Neural cell (in vitro differentiated cells): ENCODE data around the gene GOLM1.

Experiments
- EP300 ChIP-seq: fragments of 450-650 bp; conservative IDR thresholded peaks from 2 replicates; pipeline ENCODE4 v1.6.1; 2014; ENCODE audit warnings: antibody characterized with exemption, mild to moderate bottlenecking, moderate library complexity; ENCODE audit not compliant: poor library complexity, severe bottlenecking
- EZH2 ChIP-seq: fragments of 200-600, 300-800 bp; shearing (Covaris generic), sonication (generic); IDR thresholded peaks from 2 replicates; pipeline ENCODE4 v1.6.1; 2014; ENCODE audit warnings: antibody characterized with exemption, low read length, borderline replicate concordance, mild to moderate bottlenecking; ENCODE audit not compliant: insufficient read depth, poor library complexity, severe bottlenecking
- MXI1 ChIP-seq: fragments of 450-650 bp; conservative IDR thresholded peaks from 2 replicates; pipeline ENCODE4 v1.6.1; 2014; ENCODE audit warnings: antibody characterized with exemption, mild to moderate bottlenecking; ENCODE audit not compliant: poor library complexity, severe bottlenecking
- POLR2AphosphoS5 ChIP-seq: IDR thresholded peaks from 2 replicates; pipeline ENCODE4 v1.6.1; 2012
- RAD21 ChIP-seq: fragments of 450-650 bp; conservative IDR thresholded peaks from 2 replicates; pipeline ENCODE4 v1.6.1; 2014; ENCODE audit warnings: antibody characterized with exemption, mild to moderate bottlenecking, moderate library complexity
- SMC3 ChIP-seq: fragments of 450-650 bp; conservative IDR thresholded peaks from 2 replicates; pipeline ENCODE4 v1.6.1; 2014; ENCODE audit warnings: antibody characterized with exemption, mild to moderate bottlenecking, moderate library complexity; ENCODE audit not compliant: poor library complexity
- TAF1 ChIP-seq: IDR thresholded peaks from 2 replicates; pipeline ENCODE4 v1.6.1; 2012; ENCODE audit warnings: low read depth
- TF ChIP-seq, protein P1 (sequence below): fragments of 450-650 bp; IDR thresholded peaks from 2 replicates; pipeline ENCODE4 v1.5.1; 2014; ENCODE audit warnings: antibody characterized with exemption, mild to moderate bottlenecking, moderate library complexity; ENCODE audit not compliant: poor library complexity, severe bottlenecking

DNA sequence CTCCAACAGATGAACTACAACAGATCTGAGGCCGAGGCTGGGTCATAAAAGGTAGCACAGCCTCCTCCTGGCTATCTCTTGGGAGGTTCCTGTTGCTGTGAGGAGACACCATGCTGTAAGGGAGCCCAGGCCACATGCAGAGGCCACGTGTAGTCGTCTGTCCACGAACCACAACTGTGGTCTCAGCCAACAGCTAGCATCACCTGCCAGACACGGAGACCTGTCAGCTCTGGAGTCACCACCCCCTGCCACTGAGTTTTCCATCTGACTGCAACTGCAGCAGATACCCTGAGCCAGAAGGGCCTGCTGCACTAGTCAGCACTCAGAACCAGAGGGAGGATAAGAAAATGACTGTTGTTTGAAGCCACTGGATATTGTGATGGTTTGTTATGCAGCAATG lies 12.7 kb upstream of the GOLM1 start:
- no peak for TF ChIP-seq EP300
- TF ChIP-seq, protein P1, sequence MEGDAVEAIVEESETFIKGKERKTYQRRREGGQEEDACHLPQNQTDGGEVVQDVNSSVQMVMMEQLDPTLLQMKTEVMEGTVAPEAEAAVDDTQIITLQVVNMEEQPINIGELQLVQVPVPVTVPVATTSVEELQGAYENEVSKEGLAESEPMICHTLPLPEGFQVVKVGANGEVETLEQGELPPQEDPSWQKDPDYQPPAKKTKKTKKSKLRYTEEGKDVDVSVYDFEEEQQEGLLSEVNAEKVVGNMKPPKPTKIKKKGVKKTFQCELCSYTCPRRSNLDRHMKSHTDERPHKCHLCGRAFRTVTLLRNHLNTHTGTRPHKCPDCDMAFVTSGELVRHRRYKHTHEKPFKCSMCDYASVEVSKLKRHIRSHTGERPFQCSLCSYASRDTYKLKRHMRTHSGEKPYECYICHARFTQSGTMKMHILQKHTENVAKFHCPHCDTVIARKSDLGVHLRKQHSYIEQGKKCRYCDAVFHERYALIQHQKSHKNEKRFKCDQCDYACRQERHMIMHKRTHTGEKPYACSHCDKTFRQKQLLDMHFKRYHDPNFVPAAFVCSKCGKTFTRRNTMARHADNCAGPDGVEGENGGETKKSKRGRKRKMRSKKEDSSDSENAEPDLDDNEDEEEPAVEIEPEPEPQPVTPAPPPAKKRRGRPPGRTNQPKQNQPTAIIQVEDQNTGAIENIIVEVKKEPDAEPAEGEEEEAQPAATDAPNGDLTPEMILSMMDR, result no peak
- TF ChIP-seq TAF1, result no peak
- TF ChIP-seq EZH2, result no peak
- no peak for TF ChIP-seq POLR2AphosphoS5
- no peak for TF ChIP-seq RAD21
- TF ChIP-seq MXI1, result no peak
- no peak for TF ChIP-seq SMC3
